Natural killer cell (primary cell): ENCODE results near the gene CHST7. TPM values are rescaled to one million over a fixed set of nuclear protein-coding genes. Genes with fewer than 3 reads are reported as not detected.
A peak's percentile ranks its signal among the peaks of the same experiment; 100 is the strongest.

ENCODE experiments used
- ATAC-seq, 3 donors: fragments of 150-1000 bp in 2 of 3; fragments of 200-7000 bp in 1 of 3; cut with Tn5 transposase; 1 replicate in 1 of 3; 2 replicates in 2 of 3; pipeline ENCODE4 v1.10.0; 2021; ENCODE audit warnings: mild to moderate bottlenecking in 2 of 3, moderate library complexity in 2 of 3
- DNase-seq, 2 donors: peaks; one replicate each; pipeline versions ENCODE4 v3.0.0 to v3.0.0-alpha.2; 2013 to 2021; ENCODE audit warnings: mixed read lengths in 1 of 2
- H3K27ac ChIP-seq: one replicate; pipeline ENCODE4 v1.5.1; 2013; ENCODE audit warnings: mild to moderate bottlenecking, low read length
- H3K27me3 ChIP-seq: one replicate; pipeline ENCODE4 v1.6.1; 2013; ENCODE audit warnings: low read length; ENCODE audit not compliant: control insufficient read depth, insufficient read depth
- H3K36me3 ChIP-seq: one replicate; pipeline ENCODE4 v1.6.1; 2013; ENCODE audit warnings: low read length; ENCODE audit not compliant: control insufficient read depth, insufficient read depth
- H3K4me1 ChIP-seq: one replicate; pipeline ENCODE4 v1.6.1; 2013; ENCODE audit warnings: low read length; ENCODE audit not compliant: control insufficient read depth, insufficient read depth
- H3K4me3 ChIP-seq: one replicate; pipeline ENCODE4 v1.5.1; 2013; ENCODE audit warnings: low read length
- H3K9me3 ChIP-seq: one replicate; pipeline ENCODE4 v1.6.1; 2013; ENCODE audit warnings: low read length; ENCODE audit not compliant: control insufficient read depth, insufficient read depth
- H3K27ac Mint-ChIP-seq, 2 donors: one replicate each; pipeline ENCODE4 v1.8.0; 2022; ENCODE audit warnings: mild to moderate bottlenecking in 2 of 2, mixed read lengths in 2 of 2, moderate library complexity in 1 of 2
- H3K27me3 Mint-ChIP-seq, 2 donors: one replicate each; pipeline ENCODE4 v1.8.0; 2022; ENCODE audit warnings: low read depth in 2 of 2, mixed read lengths in 2 of 2
- H3K36me3 Mint-ChIP-seq: one replicate; pipeline ENCODE4 v1.8.0; 2022; ENCODE audit warnings: mixed read lengths
- H3K4me1 Mint-ChIP-seq, 2 donors: one replicate each; pipeline ENCODE4 v1.8.0; 2022; ENCODE audit warnings: mixed read lengths in 2 of 2
- H3K4me3 Mint-ChIP-seq: one replicate; pipeline ENCODE4 v1.8.0; 2022; ENCODE audit warnings: mild to moderate bottlenecking, moderate library complexity, mixed read lengths
- H3K9me3 Mint-ChIP-seq, 2 donors: one replicate each; pipeline ENCODE4 v1.8.0; 2022; ENCODE audit warnings: mixed read lengths in 2 of 2
- WGBS: methylation state at CpG from one replicate; pipeline ENCODE4 v1.1.7; 2013; ENCODE audit warnings: missing lambda C conversion rate; ENCODE audit not compliant: insufficient coverage; 5-methylcytosine and 5-hydroxymethylcytosine counted together
- intact Hi-C: fragments of 100-400 bp; cut with micrococcal nuclease; formaldehyde crosslinking; loops from one replicate; pipeline ENCODE4 v1.14.2; 2022
- total RNA-seq, 4 donors: library from RNA; stranded (reverse); fragments of 120-200 nt in 1 of 4; gene quantifications; one replicate each; pipeline versions ENCODE4 v1.2.3 to v1.2.4, GENCODE V29; 2013 to 2022
- TF ChIP-seq, protein P1 (sequence below): fragments of 200-600 bp; IDR thresholded peaks from one replicate; pipeline ENCODE4 v1.8.0; 2022; ENCODE audit warnings: antibody characterized with exemption

CHST7 gene
- total RNA-seq, 3 donors from 2014 or later (not counting 1 experiment from before 2014, with no cell fraction given) = 8.7 to 15.9 (median 11.8) TPM

DNA sequence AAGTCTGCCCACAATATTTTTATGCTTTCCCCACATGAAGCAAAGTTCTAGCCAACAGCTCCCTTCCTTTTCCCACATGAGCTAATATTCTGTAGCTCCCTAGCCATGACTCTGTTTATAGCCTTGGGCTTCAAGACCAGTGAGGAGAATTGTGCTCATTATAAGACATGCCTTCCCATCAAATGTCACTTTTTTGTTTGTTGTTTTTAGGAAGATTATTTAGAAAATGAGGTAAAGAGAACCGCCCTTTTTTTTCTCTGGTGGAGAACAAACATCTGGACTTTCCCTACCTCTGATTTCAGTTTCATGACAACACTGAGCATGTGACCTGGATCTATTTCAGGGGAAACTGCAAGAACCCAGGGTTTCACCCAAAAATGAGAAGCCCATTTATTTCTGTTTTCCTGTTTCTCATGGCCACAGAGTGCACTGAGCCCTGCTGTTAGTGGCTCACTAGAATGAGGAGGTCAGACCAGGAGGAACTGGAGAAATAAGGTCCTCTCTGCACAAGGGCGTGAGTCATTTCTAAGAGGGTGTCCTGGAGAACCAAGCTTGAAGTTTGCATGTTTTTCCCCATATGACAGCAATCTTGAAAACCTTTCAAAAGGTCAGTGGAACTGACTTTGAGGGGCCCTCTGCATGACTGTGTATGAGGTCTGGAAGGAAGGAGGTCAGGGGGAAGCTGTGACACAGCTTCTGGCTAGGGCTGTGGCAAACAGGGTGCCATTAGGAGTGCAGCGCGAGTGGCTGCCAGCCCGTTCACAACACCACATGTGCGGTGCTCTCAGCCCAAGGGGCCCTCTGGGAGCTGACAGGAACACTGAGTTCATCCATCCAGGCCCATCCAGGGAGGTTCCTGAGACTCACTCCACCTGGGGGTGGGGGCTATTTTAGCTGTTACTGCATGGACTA, 55.2 kb downstream of the CHST7 start:
- no peak overlapping the region for H3K4me3 ChIP-seq
- H3K4me1 ChIP-seq = peaks cover 5% of the 10 kb centered on the region
- Mint-ChIP-seq H3K4me1 (no peaks in the 10 kb centered on the region), H3K36me3 (no peaks in the 10 kb centered on the region), H3K9me3 (no peaks in the 10 kb centered on the region), H3K27ac (no peak overlapping the region), H3K27me3 (peaks cover 7 to 45% of the 10 kb centered on the region in 2 donors), H3K4me3 (no peak overlapping the region)
- DNase-seq (peak in 1 of 2 donors; percentile 8), ATAC-seq (peak; percentile 29 to 62 (median 42))
- TF ChIP-seq, protein P1, sequence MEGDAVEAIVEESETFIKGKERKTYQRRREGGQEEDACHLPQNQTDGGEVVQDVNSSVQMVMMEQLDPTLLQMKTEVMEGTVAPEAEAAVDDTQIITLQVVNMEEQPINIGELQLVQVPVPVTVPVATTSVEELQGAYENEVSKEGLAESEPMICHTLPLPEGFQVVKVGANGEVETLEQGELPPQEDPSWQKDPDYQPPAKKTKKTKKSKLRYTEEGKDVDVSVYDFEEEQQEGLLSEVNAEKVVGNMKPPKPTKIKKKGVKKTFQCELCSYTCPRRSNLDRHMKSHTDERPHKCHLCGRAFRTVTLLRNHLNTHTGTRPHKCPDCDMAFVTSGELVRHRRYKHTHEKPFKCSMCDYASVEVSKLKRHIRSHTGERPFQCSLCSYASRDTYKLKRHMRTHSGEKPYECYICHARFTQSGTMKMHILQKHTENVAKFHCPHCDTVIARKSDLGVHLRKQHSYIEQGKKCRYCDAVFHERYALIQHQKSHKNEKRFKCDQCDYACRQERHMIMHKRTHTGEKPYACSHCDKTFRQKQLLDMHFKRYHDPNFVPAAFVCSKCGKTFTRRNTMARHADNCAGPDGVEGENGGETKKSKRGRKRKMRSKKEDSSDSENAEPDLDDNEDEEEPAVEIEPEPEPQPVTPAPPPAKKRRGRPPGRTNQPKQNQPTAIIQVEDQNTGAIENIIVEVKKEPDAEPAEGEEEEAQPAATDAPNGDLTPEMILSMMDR = no peak
- H3K36me3 ChIP-seq = no peaks in the 10 kb centered on the region
- peak overlapping the region; percentile 50 for H3K27ac ChIP-seq
- intact Hi-C loops = no loop called here
- no peaks in the 10 kb centered on the region for H3K9me3 ChIP-seq
- WGBS = 32% methylated on average over 5 of the region's 6 CpGs
- no peaks in the 10 kb centered on the region for H3K27me3 ChIP-seq

DNA sequence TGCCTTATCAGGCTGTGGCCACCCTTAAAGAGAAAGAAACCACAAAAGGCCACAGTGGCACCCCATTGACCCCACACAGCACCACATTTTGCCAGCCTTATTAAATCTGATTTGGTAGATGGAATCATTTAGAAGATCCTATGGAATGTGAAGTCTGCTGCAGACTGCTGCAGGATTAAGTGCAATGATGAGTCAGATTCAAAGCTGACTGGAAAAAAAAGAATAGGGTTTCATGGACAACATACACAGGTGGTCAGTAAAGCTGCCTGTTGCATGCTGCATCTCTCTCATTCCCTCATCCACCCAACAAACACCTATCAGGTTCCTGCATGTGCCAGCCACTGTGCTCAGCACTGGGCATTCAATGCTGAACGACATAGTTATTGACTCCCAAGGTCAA, 56.6 kb downstream of the CHST7 start:
- TF ChIP-seq, protein P1 = no peak
- intact Hi-C loops = no loop called here
- Histone ChIP-seq H3K36me3 (no peaks in the 10 kb centered on the region), H3K9me3 (no peaks in the 10 kb centered on the region), H3K27me3 (no peaks in the 10 kb centered on the region), H3K4me1 (peaks cover 5% of the 10 kb centered on the region), H3K27ac (no peak overlapping the region), H3K4me3 (no peak overlapping the region)
- Mint-ChIP-seq H3K27me3 (peaks cover 7 to 58% of the 10 kb centered on the region in 2 donors), H3K9me3 (no peaks in the 10 kb centered on the region), H3K36me3 (no peaks in the 10 kb centered on the region), H3K27ac (no peak overlapping the region), H3K4me3 (no peak overlapping the region), H3K4me1 (peaks cover 3 to 7% of the 10 kb centered on the region in 2 donors)
- no peak for ATAC-seq
- no peak for DNase-seq
- 85% methylated on average over 1 of the region's 1 CpG for WGBS

DNA sequence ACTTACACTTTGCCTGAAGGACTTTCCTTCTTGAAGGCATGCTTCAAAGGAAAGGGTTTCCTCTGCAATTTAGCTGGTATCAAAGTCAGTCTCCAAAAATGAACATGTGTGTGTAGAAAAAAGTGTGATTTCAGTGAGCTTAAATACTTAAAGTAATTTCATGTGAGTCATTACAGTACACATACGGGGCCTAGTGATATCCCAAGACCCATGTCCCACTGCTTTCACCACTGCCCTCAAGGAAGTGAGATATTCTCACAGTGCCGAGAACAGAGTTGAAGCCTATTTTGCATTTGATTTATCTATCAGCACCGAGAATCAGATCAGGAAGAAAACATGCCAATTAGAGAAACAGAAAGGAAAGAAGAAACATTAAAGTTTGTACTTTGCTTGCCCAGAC, 61.0 kb downstream of the CHST7 start:
- H3K9me3 Mint-ChIP-seq = no peaks in the 10 kb centered on the region
- Histone ChIP-seq H3K4me1 (peaks cover 10% of the 10 kb centered on the region), H3K4me3 (no peak overlapping the region), H3K27me3 (no peaks in the 10 kb centered on the region), H3K36me3 (no peaks in the 10 kb centered on the region), H3K27ac (no peak overlapping the region), H3K9me3 (no peaks in the 10 kb centered on the region)
- no peak overlapping the region for H3K27ac Mint-ChIP-seq
- TF ChIP-seq, protein P1 = no peak
- no peak for ATAC-seq
- peaks cover 9 to 56% of the 10 kb centered on the region in 2 donors for H3K27me3 Mint-ChIP-seq
- no peaks in the 10 kb centered on the region for H3K36me3 Mint-ChIP-seq
- H3K4me3 Mint-ChIP-seq = no peak overlapping the region
- no peak for DNase-seq
- intact Hi-C loops = no loop called here
- WGBS = 69% methylated on average over 2 of the region's 3 CpGs
- peaks cover 18 to 22% of the 10 kb centered on the region in 2 donors for H3K4me1 Mint-ChIP-seq
